ENCODE results near the gene ARHGEF38. TPM values are rescaled to one million over a fixed set of nuclear protein-coding genes. Genes with fewer than 3 reads are reported as not detected.
A peak's percentile ranks its signal among the peaks of the same experiment; 100 is the strongest.
"Not testable (repeated sequence)": the region's sequence is repeated elsewhere in the genome, so short reads cannot be mapped to it uniquely, and the experiment has no call there.

ARHGEF38 gene
- total RNA-seq, 3 donors from 2014 or later: 56.9 to 62.9 TPM; not detected in 1

- Histone ChIP-seq H3K27ac (peak overlapping the region; percentile 79 to 81), H3K27me3 (no peaks in the 10 kb centered on the region), H3K4me3 (no peak overlapping the region), H3K4me1 (no peaks in the 10 kb centered on the region), H3K9me3 (no peaks in the 10 kb centered on the region), H3K36me3 (no peaks in the 10 kb centered on the region)
- TF ChIP-seq POLR2A (IDR thresholded peaks at IDR 0.05): no peak
- peak in 2 of 3 donors; percentile 28 to 57 for TF ChIP-seq POLR2AphosphoS5 (IDR thresholded peaks at IDR 0.05)
- no peak for TF ChIP-seq CTCF (IDR thresholded peaks at IDR 0.05)
- peak; percentile 72 to 81 for DNase-seq (ENCODE audit: low spot score in 2 of 2)
- intact Hi-C loops (cut with DNase I; ENCODE audit: low total_unique reads): no loop called here
Measured at GRCh38 chr4:105683038-105683437, 130.6 kb downstream of the ARHGEF38 start.

- H3K4me3 ChIP-seq: no peak overlapping the region
- no peak overlapping the region for H3K27ac ChIP-seq
- peaks cover 6% of the 10 kb centered on the region for H3K36me3 ChIP-seq
- intact Hi-C loops (cut with DNase I; ENCODE audit: low total_unique reads): no loop called here
- no peaks in the 10 kb centered on the region for H3K27me3 ChIP-seq
- no peaks in the 10 kb centered on the region for H3K9me3 ChIP-seq
- no peak for DNase-seq (ENCODE audit: low spot score in 2 of 2)
- TF ChIP-seq POLR2A (IDR thresholded peaks at IDR 0.05) (no peak), POLR2AphosphoS5 (IDR thresholded peaks at IDR 0.05) (no peak), CTCF (IDR thresholded peaks at IDR 0.05) (no peak)
- H3K4me1 ChIP-seq: no peaks in the 10 kb centered on the region
Measured at GRCh38 chr4:105686571-105686970, 134.2 kb downstream of the ARHGEF38 start.

GRCh38 chr4:105694812-105695211 is 142.4 kb downstream of the ARHGEF38 start:
- DNase-seq (ENCODE audit: low spot score in 2 of 2): not testable (repeated sequence)

GRCh38 chr4:105695832-105696231 is 143.4 kb downstream of the ARHGEF38 start:
- H3K9me3 ChIP-seq; H3K27ac ChIP-seq; DNase-seq (ENCODE audit: low spot score in 2 of 2); intact Hi-C loops (cut with DNase I; ENCODE audit: low total_unique reads); H3K4me1 ChIP-seq; H3K27me3 ChIP-seq; H3K36me3 ChIP-seq; H3K4me3 ChIP-seq: not testable (repeated sequence)

More at GRCh38 chr4:105694812-105695211, 142.4 kb downstream of the ARHGEF38 start:
- H3K4me3 ChIP-seq; H3K27me3 ChIP-seq; H3K4me1 ChIP-seq; H3K9me3 ChIP-seq; intact Hi-C loops (cut with DNase I; ENCODE audit: low total_unique reads); H3K36me3 ChIP-seq; H3K27ac ChIP-seq: not testable (repeated sequence)

GRCh38 chr4:105698607-105699006 is 146.2 kb downstream of the ARHGEF38 start:
- Histone ChIP-seq H3K27me3 (no peaks in the 10 kb centered on the region), H3K4me3 (no peak overlapping the region), H3K27ac (no peak overlapping the region), H3K36me3 (no peaks in the 10 kb centered on the region), H3K9me3 (no peaks in the 10 kb centered on the region), H3K4me1 (no peaks in the 10 kb centered on the region)
- TF ChIP-seq CTCF (IDR thresholded peaks at IDR 0.05) (no peak), POLR2AphosphoS5 (IDR thresholded peaks at IDR 0.05) (no peak), POLR2A (IDR thresholded peaks at IDR 0.05) (no peak)
- intact Hi-C loops (cut with DNase I; ENCODE audit: low total_unique reads): loop anchor here (2.0 kb wide), 1 partner anchor 36 kb away; no protein-coding TSS in a partner anchor
- no peak for DNase-seq (ENCODE audit: low spot score in 2 of 2)

- TF ChIP-seq CTCF (IDR thresholded peaks at IDR 0.05) (no peak), POLR2AphosphoS5 (IDR thresholded peaks at IDR 0.05) (no peak)
- DNase-seq (ENCODE audit: low spot score in 2 of 2): no peak
- no peaks in the 10 kb centered on the region for H3K36me3 ChIP-seq
- no peaks in the 10 kb centered on the region for H3K27me3 ChIP-seq
- H3K4me3 ChIP-seq: peak overlapping the region; percentile 72 to 88 (median 85)
- peak overlapping the region; percentile 89 to 90 for H3K27ac ChIP-seq
- intact Hi-C loops (cut with DNase I; ENCODE audit: low total_unique reads): no loop called here
- no peaks in the 10 kb centered on the region for H3K9me3 ChIP-seq
- peaks cover 0 to 5% of the 10 kb centered on the region in 2 donors for H3K4me1 ChIP-seq
Measured at GRCh38 chr4:105707782-105708180, 155.4 kb downstream of the ARHGEF38 start.
